Measurements from ENCODE around the gene NUTM1.

NUTM1 gene

DNA sequence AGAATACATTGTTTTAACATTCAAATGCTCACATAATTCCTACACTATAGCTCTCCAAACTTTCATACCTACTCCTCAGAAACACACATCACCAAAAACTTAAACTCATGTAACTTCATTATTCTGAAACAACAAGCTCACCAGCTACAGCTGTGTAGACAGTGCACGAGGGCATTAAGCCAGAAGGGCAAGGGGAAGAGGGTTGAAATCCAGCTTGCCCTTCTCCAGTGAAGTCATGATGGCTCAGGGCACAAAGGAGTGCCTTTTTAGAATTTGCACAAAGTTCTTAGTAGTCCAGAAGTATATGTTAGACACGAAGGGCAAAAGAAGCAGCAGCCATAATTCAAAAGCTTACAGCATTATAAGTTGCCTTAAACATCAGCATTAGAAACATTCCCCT, 14.1 kb upstream of the NUTM1 start:
- H3K4me3 ChIP-seq (ENCODE audit: low read depth, low read length) = no peak overlapping the region
- DNase-seq (ENCODE audit: low read depth) = no peak
- TF ChIP-seq, protein P1, sequence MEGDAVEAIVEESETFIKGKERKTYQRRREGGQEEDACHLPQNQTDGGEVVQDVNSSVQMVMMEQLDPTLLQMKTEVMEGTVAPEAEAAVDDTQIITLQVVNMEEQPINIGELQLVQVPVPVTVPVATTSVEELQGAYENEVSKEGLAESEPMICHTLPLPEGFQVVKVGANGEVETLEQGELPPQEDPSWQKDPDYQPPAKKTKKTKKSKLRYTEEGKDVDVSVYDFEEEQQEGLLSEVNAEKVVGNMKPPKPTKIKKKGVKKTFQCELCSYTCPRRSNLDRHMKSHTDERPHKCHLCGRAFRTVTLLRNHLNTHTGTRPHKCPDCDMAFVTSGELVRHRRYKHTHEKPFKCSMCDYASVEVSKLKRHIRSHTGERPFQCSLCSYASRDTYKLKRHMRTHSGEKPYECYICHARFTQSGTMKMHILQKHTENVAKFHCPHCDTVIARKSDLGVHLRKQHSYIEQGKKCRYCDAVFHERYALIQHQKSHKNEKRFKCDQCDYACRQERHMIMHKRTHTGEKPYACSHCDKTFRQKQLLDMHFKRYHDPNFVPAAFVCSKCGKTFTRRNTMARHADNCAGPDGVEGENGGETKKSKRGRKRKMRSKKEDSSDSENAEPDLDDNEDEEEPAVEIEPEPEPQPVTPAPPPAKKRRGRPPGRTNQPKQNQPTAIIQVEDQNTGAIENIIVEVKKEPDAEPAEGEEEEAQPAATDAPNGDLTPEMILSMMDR (conservative IDR thresholded peaks at IDR 0.05; ENCODE audit: low read depth, low read length) = no peak

GRCh38 chr15:34330279-34330678, 12.8 kb upstream of the NUTM1 start:
- no peak for DNase-seq (ENCODE audit: low read depth)
- TF ChIP-seq, protein P1 (conservative IDR thresholded peaks at IDR 0.05; ENCODE audit: low read depth, low read length) = no peak
- no peak overlapping the region for H3K4me3 ChIP-seq (ENCODE audit: low read depth, low read length)

- TF ChIP-seq, protein P1 (conservative IDR thresholded peaks at IDR 0.05; ENCODE audit: low read depth, low read length) = no peak
- DNase-seq (ENCODE audit: low read depth) = peak; percentile 39
- H3K4me3 ChIP-seq (ENCODE audit: low read depth, low read length) = no peak overlapping the region
Measured at GRCh38 chr15:34331809-34332208, 11.3 kb upstream of the NUTM1 start.

DNA sequence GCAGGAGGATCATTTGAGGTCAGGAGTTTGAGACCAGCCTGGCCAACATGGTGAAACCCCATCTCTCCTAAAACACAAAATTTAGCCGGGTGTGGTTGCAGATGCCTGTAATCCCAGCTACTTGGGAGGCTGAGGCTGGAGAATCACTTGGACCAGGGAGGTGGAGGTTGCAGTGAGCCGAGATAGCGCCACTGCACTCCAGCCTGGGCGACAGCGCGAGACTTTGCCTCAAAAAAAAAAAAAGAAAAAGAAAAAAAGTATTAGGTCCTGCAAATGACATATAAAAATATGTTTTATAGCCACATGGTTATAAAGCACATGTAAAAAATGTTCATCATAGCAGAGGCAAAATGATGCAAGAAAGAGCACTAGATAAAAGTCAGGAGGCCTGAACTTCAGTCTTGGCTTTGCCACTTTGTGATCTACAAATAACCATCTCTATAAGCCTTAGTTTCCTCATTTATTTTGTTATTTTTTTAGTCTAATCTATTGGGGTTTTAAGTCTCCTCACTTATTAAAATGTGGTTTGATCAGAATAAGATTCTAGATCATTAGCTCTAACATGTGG, 10.5 kb upstream of the NUTM1 start:
- no peak for DNase-seq (ENCODE audit: low read depth)
- TF ChIP-seq, protein P1 (conservative IDR thresholded peaks at IDR 0.05; ENCODE audit: low read depth, low read length) = no peak
- no peak overlapping the region for H3K4me3 ChIP-seq (ENCODE audit: low read depth, low read length)

GRCh38 chr15:34334672-34335071, 8.4 kb upstream of the NUTM1 start:
- TF ChIP-seq, protein P1 (conservative IDR thresholded peaks at IDR 0.05; ENCODE audit: low read depth, low read length) = no peak
- DNase-seq (ENCODE audit: low read depth) = no peak
- no peak overlapping the region for H3K4me3 ChIP-seq (ENCODE audit: low read depth, low read length)

GRCh38 chr15:34335176-34336032, 7.7 kb upstream of the NUTM1 start:
- TF ChIP-seq, protein P1 (conservative IDR thresholded peaks at IDR 0.05; ENCODE audit: low read depth, low read length) = no peak
- DNase-seq (ENCODE audit: low read depth) = peak; percentile 57
- H3K4me3 ChIP-seq (ENCODE audit: low read depth, low read length) = peak overlapping the region; percentile 15

Data from choroid plexus epithelial cell (primary cell).